Measurements from ENCODE around the gene PDE3A. TPM values are rescaled to one million over a fixed set of nuclear protein-coding genes. Genes with fewer than 3 reads are reported as not detected.
A peak's percentile ranks its signal among the peaks of the same experiment; 100 is the strongest.

PDE3A gene
- total RNA-seq, 1 experiment from 2014 or later = 0.58 TPM

DNA sequence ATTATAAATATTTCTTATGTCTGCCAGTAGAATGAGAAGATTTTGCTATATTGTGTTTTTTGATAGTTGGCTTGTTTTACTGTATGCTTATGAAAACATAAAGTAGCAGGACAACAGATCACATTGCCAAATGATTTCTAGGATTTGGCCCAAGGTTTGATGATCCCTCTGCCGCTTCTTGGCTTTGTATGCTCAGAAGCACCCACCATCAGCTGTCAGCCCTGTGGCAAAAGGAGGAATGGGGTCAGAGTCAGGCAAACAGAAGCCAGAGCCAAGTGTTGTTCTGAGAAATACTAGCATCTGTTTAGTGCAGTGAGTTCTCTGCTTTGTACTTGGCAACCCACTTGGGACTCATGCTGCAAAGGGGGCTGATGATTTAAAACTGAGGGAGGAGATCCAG, 152.2 kb downstream of the PDE3A start:
- Histone ChIP-seq H3K36me3 (ENCODE audit: low read depth, low read length) (no peaks in the 10 kb centered on the region), H3K9me2 (replicated peaks; ENCODE audit: low read length) (no peaks in the 10 kb centered on the region), H3K27ac (ENCODE audit: low read length) (no peak overlapping the region), H3K79me2 (ENCODE audit: low read length) (no peaks in the 10 kb centered on the region), H3F3A (ENCODE audit: low read length, unreplicated experiment) (no peaks in the 10 kb centered on the region), H2AFZ (ENCODE audit: low read length) (no peak overlapping the region), H3K27me3 (ENCODE audit: low read length) (no peaks in the 10 kb centered on the region), H3K9ac (ENCODE audit: low read length) (no peak overlapping the region), H3K4me2 (ENCODE audit: low read length) (no peak overlapping the region), H3K9me3 (ENCODE audit: low read length) (no peaks in the 10 kb centered on the region), H3K4me1 (ENCODE audit: insufficient read depth, low read length) (no peaks in the 10 kb centered on the region), H4K20me1 (ENCODE audit: low read length) (no peaks in the 10 kb centered on the region), H3K4me3 (ENCODE audit: low read length) (no peak overlapping the region)
- TF ChIP-seq, protein P1, sequence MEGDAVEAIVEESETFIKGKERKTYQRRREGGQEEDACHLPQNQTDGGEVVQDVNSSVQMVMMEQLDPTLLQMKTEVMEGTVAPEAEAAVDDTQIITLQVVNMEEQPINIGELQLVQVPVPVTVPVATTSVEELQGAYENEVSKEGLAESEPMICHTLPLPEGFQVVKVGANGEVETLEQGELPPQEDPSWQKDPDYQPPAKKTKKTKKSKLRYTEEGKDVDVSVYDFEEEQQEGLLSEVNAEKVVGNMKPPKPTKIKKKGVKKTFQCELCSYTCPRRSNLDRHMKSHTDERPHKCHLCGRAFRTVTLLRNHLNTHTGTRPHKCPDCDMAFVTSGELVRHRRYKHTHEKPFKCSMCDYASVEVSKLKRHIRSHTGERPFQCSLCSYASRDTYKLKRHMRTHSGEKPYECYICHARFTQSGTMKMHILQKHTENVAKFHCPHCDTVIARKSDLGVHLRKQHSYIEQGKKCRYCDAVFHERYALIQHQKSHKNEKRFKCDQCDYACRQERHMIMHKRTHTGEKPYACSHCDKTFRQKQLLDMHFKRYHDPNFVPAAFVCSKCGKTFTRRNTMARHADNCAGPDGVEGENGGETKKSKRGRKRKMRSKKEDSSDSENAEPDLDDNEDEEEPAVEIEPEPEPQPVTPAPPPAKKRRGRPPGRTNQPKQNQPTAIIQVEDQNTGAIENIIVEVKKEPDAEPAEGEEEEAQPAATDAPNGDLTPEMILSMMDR (conservative IDR thresholded peaks at IDR 0.05; ENCODE audit: low read depth, low read length) = no peak
- TF ChIP-seq EZH2 (IDR thresholded peaks at IDR 0.05; ENCODE audit: low read length, unreplicated experiment) (no peak), EZH2phosphoT487 (IDR thresholded peaks at IDR 0.05; ENCODE audit: borderline replicate concordance, low read length) (no peak)
- BruUV-seq (replicated peaks) = no TSS peak
- ATAC-seq (no peak), DNase-seq (no peak)
- intact Hi-C loops (cut with micrococcal nuclease) = no loop called here
- POLR2A ChIA-PET (ENCODE audit: unreplicated experiment) = no interaction called here
- CTCF ChIA-PET = no interaction called here

DNA sequence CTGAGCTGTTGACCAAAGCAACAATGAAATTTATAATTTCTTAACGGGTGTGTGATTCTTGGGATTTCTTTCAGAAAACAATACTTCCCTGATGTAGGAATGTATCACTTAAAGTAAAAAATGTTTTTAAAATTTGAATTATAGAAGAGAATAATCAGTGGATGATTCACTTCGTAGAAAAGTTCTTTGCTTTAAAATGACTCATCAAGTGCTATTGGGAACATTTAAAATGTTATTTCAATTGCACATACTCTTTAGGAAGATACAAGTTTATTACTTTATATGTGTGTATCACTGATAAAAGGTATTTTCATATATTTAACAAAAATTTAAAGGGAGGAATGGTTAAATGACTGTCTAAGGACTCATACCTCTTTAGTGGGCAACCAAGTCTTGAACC, 155.3 kb downstream of the PDE3A start:
- H3K9me3 ChIP-seq (ENCODE audit: low read length) = no peaks in the 10 kb centered on the region
- DNase-seq (no peak), ATAC-seq (peak; percentile 59)
- H3K27ac ChIP-seq (ENCODE audit: low read length) = no peak overlapping the region
- ChIA-PET CTCF (no interaction called here), POLR2A (ENCODE audit: unreplicated experiment) (no interaction called here)
- no peaks in the 10 kb centered on the region for H3K36me3 ChIP-seq (ENCODE audit: low read depth, low read length)
- H3K4me1 ChIP-seq (ENCODE audit: insufficient read depth, low read length) = no peaks in the 10 kb centered on the region
- no peaks in the 10 kb centered on the region for H3K79me2 ChIP-seq (ENCODE audit: low read length)
- H3K27me3 ChIP-seq (ENCODE audit: low read length) = no peaks in the 10 kb centered on the region
- no TSS peak for BruUV-seq (replicated peaks)
- H3K4me2 ChIP-seq (ENCODE audit: low read length) = no peak overlapping the region
- H3F3A ChIP-seq (ENCODE audit: low read length, unreplicated experiment) = no peaks in the 10 kb centered on the region
- H2AFZ ChIP-seq (ENCODE audit: low read length) = no peak overlapping the region
- no peaks in the 10 kb centered on the region for H3K9me2 ChIP-seq (replicated peaks; ENCODE audit: low read length)
- TF ChIP-seq EZH2phosphoT487 (IDR thresholded peaks at IDR 0.05; ENCODE audit: borderline replicate concordance, low read length) = no peak
- TF ChIP-seq, protein P1 (conservative IDR thresholded peaks at IDR 0.05; ENCODE audit: low read depth, low read length) = no peak
- TF ChIP-seq EZH2 (IDR thresholded peaks at IDR 0.05; ENCODE audit: low read length, unreplicated experiment) = no peak
- intact Hi-C loops (cut with micrococcal nuclease) = no loop called here
- H3K9ac ChIP-seq (ENCODE audit: low read length) = no peak overlapping the region
- no peaks in the 10 kb centered on the region for H4K20me1 ChIP-seq (ENCODE audit: low read length)
- H3K4me3 ChIP-seq (ENCODE audit: low read length) = no peak overlapping the region

DNA sequence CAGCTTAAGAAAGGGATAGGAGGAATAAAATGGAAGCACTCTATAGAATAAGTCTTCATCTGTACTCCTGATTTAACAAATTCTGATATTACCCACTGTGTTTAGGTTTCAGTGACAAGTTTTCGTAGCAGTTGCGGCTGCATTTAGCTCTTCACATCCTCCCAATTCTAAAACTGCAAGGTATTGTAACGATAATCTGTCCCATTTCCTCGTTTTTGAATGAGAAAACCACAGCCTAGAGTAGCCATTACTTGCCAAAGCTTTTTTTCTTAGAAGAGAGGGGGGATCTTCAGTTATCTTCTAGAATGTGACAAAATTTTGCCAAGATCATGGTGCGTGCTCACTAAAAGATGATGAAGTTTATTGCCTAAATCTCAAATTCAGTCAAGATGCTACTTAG, 155.8 kb downstream of the PDE3A start:
- no peak overlapping the region for H3K4me2 ChIP-seq (ENCODE audit: low read length)
- ATAC-seq (no peak), DNase-seq (no peak)
- intact Hi-C loops (cut with micrococcal nuclease) = no loop called here
- ChIA-PET CTCF (no interaction called here), POLR2A (ENCODE audit: unreplicated experiment) (no interaction called here)
- no TSS peak for BruUV-seq (replicated peaks)
- no peaks in the 10 kb centered on the region for H3K9me2 ChIP-seq (replicated peaks; ENCODE audit: low read length)
- no peak overlapping the region for H3K4me3 ChIP-seq (ENCODE audit: low read length)
- H3K9me3 ChIP-seq (ENCODE audit: low read length) = no peaks in the 10 kb centered on the region
- no peaks in the 10 kb centered on the region for H3K4me1 ChIP-seq (ENCODE audit: insufficient read depth, low read length)
- no peak overlapping the region for H3K27ac ChIP-seq (ENCODE audit: low read length)
- TF ChIP-seq EZH2phosphoT487 (IDR thresholded peaks at IDR 0.05; ENCODE audit: borderline replicate concordance, low read length) (no peak), EZH2 (IDR thresholded peaks at IDR 0.05; ENCODE audit: low read length, unreplicated experiment) (no peak)
- TF ChIP-seq, protein P1 (conservative IDR thresholded peaks at IDR 0.05; ENCODE audit: low read depth, low read length) = no peak
- H3K9ac ChIP-seq (ENCODE audit: low read length) = no peak overlapping the region
- H4K20me1 ChIP-seq (ENCODE audit: low read length) = no peaks in the 10 kb centered on the region
- H3K27me3 ChIP-seq (ENCODE audit: low read length) = no peaks in the 10 kb centered on the region
- no peaks in the 10 kb centered on the region for H3F3A ChIP-seq (ENCODE audit: low read length, unreplicated experiment)
- H2AFZ ChIP-seq (ENCODE audit: low read length) = no peak overlapping the region
- H3K36me3 ChIP-seq (ENCODE audit: low read depth, low read length) = no peaks in the 10 kb centered on the region
- H3K79me2 ChIP-seq (ENCODE audit: low read length) = no peaks in the 10 kb centered on the region

Measured in PC-3 (cell line).